Occipital lobe (tissue), 2 donors: Measurements from ENCODE around the gene MRNIP. TPM values are rescaled to one million over a fixed set of nuclear protein-coding genes. Genes with fewer than 3 reads are reported as not detected.

Experiments
- DNase-seq: peaks from one replicate; lab custom pipeline; 2025; lab: John Stamatoyannopoulos, UW
- total RNA-seq: library from RNA; depleted of rRNA; stranded (reverse); fragments of >200 nt; gene quantifications from one replicate; pipeline ENCODE4 v1.2.3, GENCODE V29; 2014

The MRNIP gene
- total RNA-seq, 1 donor from 2014 or later: 26.7 TPM

GRCh38 chr5:179804555-179804947 lies 54.1 kb downstream of the MRNIP start:
- DNase-seq: no peak

GRCh38 chr5:179803651-179804554 lies 54.7 kb downstream of the MRNIP start:
- no peak for DNase-seq

- no peak for DNase-seq
Measured at GRCh38 chr5:179802950-179803562, 55.6 kb downstream of the MRNIP start.

- no peak for DNase-seq
Measured at GRCh38 chr5:179802207-179802883, 56.3 kb downstream of the MRNIP start.

GRCh38 chr5:179801304-179802206 lies 57.1 kb downstream of the MRNIP start:
- DNase-seq: no peak

- no peak for DNase-seq
Measured at GRCh38 chr5:179800696-179801201, 57.9 kb downstream of the MRNIP start.

GRCh38 chr5:179800071-179800695 lies 58.4 kb downstream of the MRNIP start:
- DNase-seq: no peak

GRCh38 chr5:179799644-179799973 lies 59.0 kb downstream of the MRNIP start:
- no peak for DNase-seq

GRCh38 chr5:179798771-179799643 lies 59.6 kb downstream of the MRNIP start:
- DNase-seq: no peak

- no peak for DNase-seq
Measured at GRCh38 chr5:179798144-179798770, 60.4 kb downstream of the MRNIP start.

GRCh38 chr5:179797741-179798140 lies 60.9 kb downstream of the MRNIP start:
- DNase-seq: no peak

- no peak for DNase-seq
Measured at GRCh38 chr5:179796877-179797608, 61.6 kb downstream of the MRNIP start.

GRCh38 chr5:179795863-179796833 lies 62.5 kb downstream of the MRNIP start:
- DNase-seq: peak; percentile 81

GRCh38 chr5:179795049-179795862 lies 63.4 kb downstream of the MRNIP start:
- no peak for DNase-seq

- DNase-seq: no peak
Measured at GRCh38 chr5:179794575-179794974, 64.0 kb downstream of the MRNIP start.

GRCh38 chr5:179794171-179794570 lies 64.4 kb downstream of the MRNIP start:
- no peak for DNase-seq
